ENCODE data around the gene CASS4.
"Not testable (repeated sequence)": the region's sequence is repeated elsewhere in the genome, so short reads cannot be mapped to it uniquely, and the experiment has no call there.

DNA sequence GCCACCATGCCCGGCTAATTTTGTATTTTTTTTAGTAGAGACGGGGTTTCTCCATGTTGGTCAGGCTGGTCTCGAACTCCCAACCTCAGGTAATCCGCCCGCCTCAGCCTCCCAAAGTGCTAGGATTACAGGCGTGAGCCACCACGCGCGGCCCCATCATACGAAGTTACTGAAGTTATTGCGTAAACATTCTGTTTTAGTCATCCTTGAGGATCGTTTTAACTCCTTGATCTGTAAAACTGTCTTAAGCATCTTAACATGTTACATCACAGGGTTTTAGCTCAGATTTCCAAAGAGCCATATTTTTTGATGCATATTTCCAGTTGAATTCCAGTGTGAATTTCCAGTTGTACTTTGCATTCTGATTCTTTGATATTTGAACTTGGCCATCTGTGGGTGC is 6.7 kb upstream of the CASS4 start:
- TF ChIP-seq, protein P1, sequence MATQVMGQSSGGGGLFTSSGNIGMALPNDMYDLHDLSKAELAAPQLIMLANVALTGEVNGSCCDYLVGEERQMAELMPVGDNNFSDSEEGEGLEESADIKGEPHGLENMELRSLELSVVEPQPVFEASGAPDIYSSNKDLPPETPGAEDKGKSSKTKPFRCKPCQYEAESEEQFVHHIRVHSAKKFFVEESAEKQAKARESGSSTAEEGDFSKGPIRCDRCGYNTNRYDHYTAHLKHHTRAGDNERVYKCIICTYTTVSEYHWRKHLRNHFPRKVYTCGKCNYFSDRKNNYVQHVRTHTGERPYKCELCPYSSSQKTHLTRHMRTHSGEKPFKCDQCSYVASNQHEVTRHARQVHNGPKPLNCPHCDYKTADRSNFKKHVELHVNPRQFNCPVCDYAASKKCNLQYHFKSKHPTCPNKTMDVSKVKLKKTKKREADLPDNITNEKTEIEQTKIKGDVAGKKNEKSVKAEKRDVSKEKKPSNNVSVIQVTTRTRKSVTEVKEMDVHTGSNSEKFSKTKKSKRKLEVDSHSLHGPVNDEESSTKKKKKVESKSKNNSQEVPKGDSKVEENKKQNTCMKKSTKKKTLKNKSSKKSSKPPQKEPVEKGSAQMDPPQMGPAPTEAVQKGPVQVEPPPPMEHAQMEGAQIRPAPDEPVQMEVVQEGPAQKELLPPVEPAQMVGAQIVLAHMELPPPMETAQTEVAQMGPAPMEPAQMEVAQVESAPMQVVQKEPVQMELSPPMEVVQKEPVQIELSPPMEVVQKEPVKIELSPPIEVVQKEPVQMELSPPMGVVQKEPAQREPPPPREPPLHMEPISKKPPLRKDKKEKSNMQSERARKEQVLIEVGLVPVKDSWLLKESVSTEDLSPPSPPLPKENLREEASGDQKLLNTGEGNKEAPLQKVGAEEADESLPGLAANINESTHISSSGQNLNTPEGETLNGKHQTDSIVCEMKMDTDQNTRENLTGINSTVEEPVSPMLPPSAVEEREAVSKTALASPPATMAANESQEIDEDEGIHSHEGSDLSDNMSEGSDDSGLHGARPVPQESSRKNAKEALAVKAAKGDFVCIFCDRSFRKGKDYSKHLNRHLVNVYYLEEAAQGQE (IDR thresholded peaks at IDR 0.05; ENCODE audit: borderline replicate concordance), result not testable (repeated sequence)
- TF ChIP-seq, protein P2, sequence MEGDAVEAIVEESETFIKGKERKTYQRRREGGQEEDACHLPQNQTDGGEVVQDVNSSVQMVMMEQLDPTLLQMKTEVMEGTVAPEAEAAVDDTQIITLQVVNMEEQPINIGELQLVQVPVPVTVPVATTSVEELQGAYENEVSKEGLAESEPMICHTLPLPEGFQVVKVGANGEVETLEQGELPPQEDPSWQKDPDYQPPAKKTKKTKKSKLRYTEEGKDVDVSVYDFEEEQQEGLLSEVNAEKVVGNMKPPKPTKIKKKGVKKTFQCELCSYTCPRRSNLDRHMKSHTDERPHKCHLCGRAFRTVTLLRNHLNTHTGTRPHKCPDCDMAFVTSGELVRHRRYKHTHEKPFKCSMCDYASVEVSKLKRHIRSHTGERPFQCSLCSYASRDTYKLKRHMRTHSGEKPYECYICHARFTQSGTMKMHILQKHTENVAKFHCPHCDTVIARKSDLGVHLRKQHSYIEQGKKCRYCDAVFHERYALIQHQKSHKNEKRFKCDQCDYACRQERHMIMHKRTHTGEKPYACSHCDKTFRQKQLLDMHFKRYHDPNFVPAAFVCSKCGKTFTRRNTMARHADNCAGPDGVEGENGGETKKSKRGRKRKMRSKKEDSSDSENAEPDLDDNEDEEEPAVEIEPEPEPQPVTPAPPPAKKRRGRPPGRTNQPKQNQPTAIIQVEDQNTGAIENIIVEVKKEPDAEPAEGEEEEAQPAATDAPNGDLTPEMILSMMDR (IDR thresholded peaks at IDR 0.05; ENCODE audit: poor library complexity, severe bottlenecking), result not testable (repeated sequence)

Measured in neural cell (in vitro differentiated cells).